HepG2 (cell line): ENCODE results near the gene FBXW8. TPM values are rescaled to one million over a fixed set of nuclear protein-coding genes. Genes with fewer than 3 reads are reported as not detected.

Source experiments
- BCL6 ChIP-seq: IDR thresholded peaks from 2 replicates; pipeline ENCODE4 v1.6.1; 2016; ENCODE audit warnings: missing genetic modification reagents, missing compliant biosample characterization
- CREB3 ChIP-seq: sonication (generic); formaldehyde crosslinking; IDR thresholded peaks from 2 replicates; pipeline ENCODE4 v1.5.0; 2020; ENCODE audit warnings: missing genetic modification reagents
- ESRRA ChIP-seq: sonication (generic); formaldehyde crosslinking; IDR thresholded peaks from 2 replicates; pipeline ENCODE4 v1.5.1; 2020; ENCODE audit warnings: mild to moderate bottlenecking, low read depth, missing genetic modification reagents
- ETV5 ChIP-seq: IDR thresholded peaks from 2 replicates; pipeline ENCODE4 v1.6.1; 2018; ENCODE audit warnings: missing biosample characterization, missing genetic modification reagents, inconsistent platforms, borderline replicate concordance
- FOXC1 ChIP-seq: sonication (generic); formaldehyde crosslinking; IDR thresholded peaks from 2 replicates; pipeline ENCODE4 v1.8.0; 2022; ENCODE audit warnings: mild to moderate bottlenecking, missing genetic modification reagents, borderline replicate concordance
- FOXJ3 ChIP-seq: sonication (generic); formaldehyde crosslinking; IDR thresholded peaks from 2 replicates; pipeline ENCODE4 v1.4.0; 2020; ENCODE audit warnings: missing genetic modification reagents, mild to moderate bottlenecking, borderline replicate concordance
- FOXP4 ChIP-seq: sonication (generic); formaldehyde crosslinking; IDR thresholded peaks from 2 replicates; pipeline ENCODE4 v1.4.0; 2020; ENCODE audit warnings: missing genetic modification reagents
- HOXA3 ChIP-seq: sonication (generic); formaldehyde crosslinking; IDR thresholded peaks from 2 replicates; pipeline ENCODE4 v1.5.0; 2020; ENCODE audit warnings: missing genetic modification reagents
- MATR3 ChIP-seq: sonication (generic); formaldehyde crosslinking; IDR thresholded peaks from 2 replicates; pipeline ENCODE4 v1.4.0; 2020; ENCODE audit warnings: missing genetic modification reagents
- MEF2D ChIP-seq: sonication (generic); formaldehyde crosslinking; IDR thresholded peaks from 2 replicates; pipeline ENCODE4 v1.5.1; 2020; ENCODE audit warnings: mild to moderate bottlenecking, missing genetic modification reagents
- POGZ ChIP-seq: sonication (generic); formaldehyde crosslinking; IDR thresholded peaks from 2 replicates; pipeline ENCODE4 v1.4.0; 2020; ENCODE audit warnings: mild to moderate bottlenecking, missing genetic modification reagents
- ZNF281 ChIP-seq: sonication (generic); formaldehyde crosslinking; IDR thresholded peaks from 2 replicates; pipeline ENCODE4 v1.4.0; 2020; ENCODE audit warnings: missing genetic modification reagents, borderline replicate concordance
- ZNF317 ChIP-seq: sonication (generic); formaldehyde crosslinking; IDR thresholded peaks from 2 replicates; pipeline ENCODE4 v1.5.0; 2020; ENCODE audit warnings: mild to moderate bottlenecking, missing genetic modification reagents
- ZNF451 ChIP-seq: sonication (generic); formaldehyde crosslinking; IDR thresholded peaks from 2 replicates; pipeline ENCODE4 v1.5.0; 2020; ENCODE audit warnings: mild to moderate bottlenecking, missing genetic modification reagents
- ZNF580 ChIP-seq: IDR thresholded peaks from 2 replicates; pipeline ENCODE4 v1.6.1; 2016; ENCODE audit warnings: low read depth, borderline replicate concordance
- ZNF710 ChIP-seq: sonication (generic); formaldehyde crosslinking; IDR thresholded peaks from 2 replicates; pipeline ENCODE4 v1.5.0; 2020; ENCODE audit warnings: mild to moderate bottlenecking, missing genetic modification reagents, borderline replicate concordance
- polyA plus RNA-seq, 8 experiments: library from polyadenylated mRNA; depleted of rRNA in 3 of 8; stranded (reverse) in 7 of 8; unstranded in 1 of 8; fragments of >200 nt; fragmentation: Illumina TruSeq in 4 of 8; extraction: Trizol in 4 of 8; gene quantifications; 2 replicates each; pipeline versions ENCODE4 v1.2.1 to v1.2.3, GENCODE V29; 2011 to 2016; ENCODE audit warnings: low read depth in 4 of 8, missing spikeins in 1 of 8, mixed read lengths in 1 of 8; ENCODE audit not compliant: insufficient read depth in 1 of 8
- total RNA-seq, 5 experiments: library from RNA; depleted of rRNA; stranded (reverse); fragments of >200 nt; fragmentation: Illumina TruSeq; extraction: Trizol; gene quantifications; 2 replicates each; pipeline ENCODE4 v1.2.3, GENCODE V29; 2016; ENCODE audit warnings: low read depth in 1 of 5

Gene FBXW8
- total and polyA plus RNA-seq, 2 of the 13 experiments (the other 11 are each of a cell fraction or from before 2014, with no cell fraction given), result 5.1 to 5.9 TPM

GRCh38 chr12:117045160-117046010 lies 134.6 kb downstream of the FBXW8 start (continued):
- TF ChIP-seq MATR3 (no peak), ZNF281 (peak; percentile 45; the same call in 1 of the 2 replicates), ETV5 (CRISPR knock-in tag) (peak; percentile 70; the same call in 1 of the 2 replicates), FOXP4 (CRISPR knock-in tag) (peak; percentile 47), ZNF580 (peak; percentile 56; the same call in 1 of the 2 replicates), FOXC1 (CRISPR knock-in tag) (peak; percentile 83; the same call in 1 of the 2 replicates), CREB3 (CRISPR knock-in tag) (peak; percentile 88), ZNF451 (CRISPR knock-in tag) (peak; percentile 20; the same call in 1 of the 2 replicates), ESRRA (peak; percentile 79), POGZ (CRISPR knock-in tag) (peak; percentile 26; the same call in 1 of the 2 replicates), ZNF317 (CRISPR knock-in tag) (peak; percentile 16; the same call in 1 of the 2 replicates), MEF2D (CRISPR knock-in tag) (peak; percentile 92; the same call in 1 of the 2 replicates), ZNF710 (CRISPR knock-in tag) (0 out of 2 replicates have a peak, but pooled peaks have one; percentile 19), HOXA3 (CRISPR knock-in tag) (peak; percentile 74), FOXJ3 (CRISPR knock-in tag) (peak; percentile 54; the same call in 1 of the 2 replicates), BCL6 (CRISPR knock-in tag) (peak; percentile 51)
